B cell (primary cell): ENCODE data around the gene KLF4. TPM values are rescaled to one million over a fixed set of nuclear protein-coding genes. Genes with fewer than 3 reads are reported as not detected.

Source experiments
- ATAC-seq: fragments of 200-7000 bp; cut with Tn5 transposase; one replicate; pipeline ENCODE4 v1.10.0; 2021; ENCODE audit warnings: low read depth, mild to moderate bottlenecking, moderate number of reproducible peaks, moderate library complexity
- CTCF ChIA-PET: fragments of 350-600 bp; sonication (Branson Sonifier 250); formaldehyde crosslinking; loops from one replicate; lab custom pipeline; 2021; ENCODE audit warnings: antibody characterized with exemption, inconsistent platforms; lab: Charles Lee
- POLR2A ChIA-PET: fragments of 350-600 bp; sonication (Branson Sonifier 250); formaldehyde crosslinking; loops from one replicate; lab custom pipeline; 2021; ENCODE audit warnings: antibody characterized with exemption; lab: Charles Lee
- DNase-seq: peaks from one replicate; pipeline ENCODE4 v3.0.0; 2013
- H2AFZ ChIP-seq: 2 replicates; pipeline ENCODE4 v1.6.1; 2012; ENCODE audit warnings: mild to moderate bottlenecking, low read depth, low read length; ENCODE audit not compliant: insufficient read depth, poor library complexity, severe bottlenecking
- H3K27ac ChIP-seq, 2 donors: 1 replicate in 1 of 2; 2 replicates in 1 of 2; pipeline ENCODE4 v1.5.1; 2012 to 2013; ENCODE audit warnings: low read length in 2 of 2, mild to moderate bottlenecking in 2 of 2, moderate library complexity in 1 of 2
- H3K27me3 ChIP-seq, 4 experiments: fragments of 200-600 bp in 1 of 4; sonication (generic) in 1 of 4; replicated peaks in 1 of 4; 1 replicate in 2 of 4; 2 replicates in 2 of 4; pipeline versions ENCODE4 v1.6.1 to v1.7.0; 2013 to 2016; ENCODE audit warnings: low read length in 3 of 4, mild to moderate bottlenecking in 2 of 4, mixed read lengths in 1 of 4, moderate library complexity in 1 of 4; ENCODE audit not compliant: insufficient read depth in 4 of 4, control insufficient read depth in 3 of 4; ENCODE audit errors: control extremely low read depth in 1 of 4
- H3K36me3 ChIP-seq, 2 experiments: replicated peaks in 1 of 2; 1 replicate in 1 of 2; 2 replicates in 1 of 2; pipeline versions ENCODE4 v1.6.1 to v1.7.1; 2013; ENCODE audit warnings: low read length in 1 of 2; ENCODE audit not compliant: insufficient read depth in 2 of 2, control insufficient read depth in 1 of 2; ENCODE audit errors: control extremely low read depth in 1 of 2, extremely low read depth in 1 of 2
- H3K4me1 ChIP-seq, 2 donors: fragments of 200-600 bp in 1 of 2; sonication (generic) in 1 of 2; 1 replicate in 1 of 2; 2 replicates in 1 of 2; pipeline versions ENCODE4 v1.5.1 to v1.6.1; 2013 to 2017; ENCODE audit warnings: low read length in 2 of 2; ENCODE audit not compliant: control insufficient read depth in 2 of 2, insufficient read depth in 2 of 2
- H3K4me2 ChIP-seq: replicated peaks from 2 replicates; pipeline ENCODE3; 2012; ENCODE audit warnings: mild to moderate bottlenecking, low read depth, low read length; ENCODE audit not compliant: poor library complexity, severe bottlenecking
- H3K4me3 ChIP-seq, 5 experiments: fragments of 200-600 bp in 1 of 5; sonication (generic) in 1 of 5; 1 replicate in 3 of 5; 2 replicates in 2 of 5; pipeline versions ENCODE4 v1.5.1 to v1.7.0; 2011 to 2016; ENCODE audit warnings: low read length in 4 of 5, mild to moderate bottlenecking in 4 of 5, low read depth in 2 of 5, control low read depth in 1 of 5, moderate library complexity in 1 of 5; ENCODE audit not compliant: insufficient read depth in 1 of 5; ENCODE audit errors: control extremely low read depth in 1 of 5, extremely low read depth in 1 of 5
- H3K79me2 ChIP-seq: fragments of 200-600 bp; sonication (generic); one replicate; pipeline ENCODE4 v1.6.0; 2016; ENCODE audit warnings: low read length; ENCODE audit not compliant: control insufficient read depth, insufficient read depth
- H3K9ac ChIP-seq: fragments of 200-600 bp; sonication (generic); 2 replicates; pipeline ENCODE4 v1.6.1; 2017; ENCODE audit warnings: mild to moderate bottlenecking, low read length, moderate library complexity
- H3K9me3 ChIP-seq, 3 donors: one replicate each; pipeline versions ENCODE4 v1.6.1 to v1.7.1; 2013; ENCODE audit warnings: low read length in 2 of 3; ENCODE audit not compliant: control insufficient read depth in 2 of 3, insufficient read depth in 1 of 3; ENCODE audit errors: control extremely low read depth in 1 of 3
- H4K20me1 ChIP-seq: 2 replicates; pipeline ENCODE4 v1.6.0; 2012; ENCODE audit warnings: mild to moderate bottlenecking, low read length; ENCODE audit not compliant: insufficient read depth, control insufficient read depth, poor library complexity, severe bottlenecking
- H3K27ac Mint-ChIP-seq: one replicate; pipeline ENCODE4 v1.8.0; 2021; ENCODE audit warnings: mixed read lengths
- H3K27me3 Mint-ChIP-seq: one replicate; pipeline ENCODE4 v1.8.0; 2021; ENCODE audit warnings: mixed read lengths
- H3K4me1 Mint-ChIP-seq: one replicate; pipeline ENCODE4 v1.8.0; 2021; ENCODE audit warnings: mixed read lengths
- H3K4me3 Mint-ChIP-seq: one replicate; pipeline ENCODE4 v1.8.0; 2021; ENCODE audit warnings: mixed read lengths
- H3K9me3 Mint-ChIP-seq: one replicate; pipeline ENCODE4 v1.8.0; 2022; ENCODE audit warnings: mixed read lengths; ENCODE audit not compliant: insufficient read depth
- CTCF ChIP-seq: fragments of 200-600 bp; IDR thresholded peaks from one replicate; pipeline ENCODE4 v1.8.0; 2022; ENCODE audit warnings: antibody characterized with exemption, mild to moderate bottlenecking
- EZH2 ChIP-seq: IDR thresholded peaks from 2 replicates; pipeline ENCODE4 v1.6.1; 2012; ENCODE audit warnings: borderline replicate concordance, low read depth, mild to moderate bottlenecking, moderate library complexity, low read length; ENCODE audit not compliant: insufficient read depth, poor library complexity, severe bottlenecking
- WGBS: methylation state at CpG from one replicate; pipeline ENCODE4 v1.1.5; 2013; ENCODE audit warnings: missing lambda C conversion rate; ENCODE audit not compliant: insufficient coverage; 5-methylcytosine and 5-hydroxymethylcytosine counted together
- intact Hi-C: fragments of 100-400 bp; cut with micrococcal nuclease; formaldehyde crosslinking; loops from one replicate; pipeline ENCODE4 v1.10.0; 2022
- polyA plus RNA-seq: library from polyadenylated mRNA; depleted of rRNA; stranded (reverse); fragments of >200 nt; gene quantifications from 2 replicates; pipeline ENCODE4 v1.2.3, GENCODE V29; 2012
- total RNA-seq, 2 donors: library from RNA; stranded (reverse); fragments of 120-200 nt in 1 of 2; gene quantifications; 1 replicate in 1 of 2; 2 replicates in 1 of 2; pipeline versions ENCODE4 v1.2.3 to v1.2.4, GENCODE V29; 2013 to 2022

KLF4 gene
- total and polyA plus RNA-seq, 2 donors (not counting 1 experiment from before 2014, with no cell fraction given) = 3.8 to 244 TPM

GRCh38 chr9:107471552-107471951, 18.0 kb downstream of the KLF4 start:
- ChIA-PET CTCF (no interaction called here), POLR2A (no interaction called here)
- Histone ChIP-seq H3K9me3 (no peaks in the 10 kb centered on the region), H3K36me3 (no peaks in the 10 kb centered on the region), H3K9ac (no peak overlapping the region), H3K27ac (no peak overlapping the region), H3K4me2 (no peak overlapping the region), H3K79me2 (no peaks in the 10 kb centered on the region), H3K4me3 (no peak overlapping the region), H3K27me3 (peaks cover 0 to 4% (median under 1%) of the 10 kb centered on the region in 4 experiments), H2AFZ (no peak overlapping the region), H3K4me1 (no peaks in the 10 kb centered on the region), H4K20me1 (no peaks in the 10 kb centered on the region)
- H3K9me3 Mint-ChIP-seq = no peaks in the 10 kb centered on the region
- peaks cover 15% of the 10 kb centered on the region for H3K27me3 Mint-ChIP-seq
- ATAC-seq = no peak
- intact Hi-C loops = no loop called here
- no peak overlapping the region for H3K27ac Mint-ChIP-seq
- H3K4me3 Mint-ChIP-seq = no peak overlapping the region
- H3K4me1 Mint-ChIP-seq = no peaks in the 10 kb centered on the region
- no peak for DNase-seq
- TF ChIP-seq EZH2 = no peak
- no peak for TF ChIP-seq CTCF
- 100% methylated on average over 3 of the region's 6 CpGs for WGBS

- Mint-ChIP-seq H3K4me1 (peaks cover 13% of the 10 kb centered on the region), H3K27ac (no peak overlapping the region), H3K27me3 (peaks cover 41% of the 10 kb centered on the region), H3K9me3 (no peaks in the 10 kb centered on the region), H3K4me3 (no peak overlapping the region)
- no peak overlapping the region for H3K4me3 ChIP-seq
- WGBS = no CpG with 5 or more reads among the region's 1 CpG
- peaks cover 0 to 25% (median 17%) of the 10 kb centered on the region in 4 experiments for H3K27me3 ChIP-seq
- no peak for TF ChIP-seq EZH2
- no peak for TF ChIP-seq CTCF
- ChIA-PET CTCF (no interaction called here), POLR2A (no interaction called here)
- intact Hi-C loops = loop anchor here (5.0 kb wide), 1 partner anchor 805 kb away; no protein-coding TSS in a partner anchor
- DNase-seq (no peak), ATAC-seq (no peak)
- no peaks in the 10 kb centered on the region for H3K9me3 ChIP-seq
- H3K36me3 ChIP-seq = no peaks in the 10 kb centered on the region
- H4K20me1 ChIP-seq = no peaks in the 10 kb centered on the region
- H2AFZ ChIP-seq = no peak overlapping the region
- no peaks in the 10 kb centered on the region for H3K79me2 ChIP-seq
- H3K4me1 ChIP-seq = peaks cover 13 to 15% of the 10 kb centered on the region in 2 donors
- H3K4me2 ChIP-seq = no peak overlapping the region
- H3K27ac ChIP-seq = no peak overlapping the region
- no peak overlapping the region for H3K9ac ChIP-seq
Measured at GRCh38 chr9:107467416-107467815, 22.2 kb downstream of the KLF4 start.
